ENCODE data around the gene STRN3.

STRN3 gene

DNA sequence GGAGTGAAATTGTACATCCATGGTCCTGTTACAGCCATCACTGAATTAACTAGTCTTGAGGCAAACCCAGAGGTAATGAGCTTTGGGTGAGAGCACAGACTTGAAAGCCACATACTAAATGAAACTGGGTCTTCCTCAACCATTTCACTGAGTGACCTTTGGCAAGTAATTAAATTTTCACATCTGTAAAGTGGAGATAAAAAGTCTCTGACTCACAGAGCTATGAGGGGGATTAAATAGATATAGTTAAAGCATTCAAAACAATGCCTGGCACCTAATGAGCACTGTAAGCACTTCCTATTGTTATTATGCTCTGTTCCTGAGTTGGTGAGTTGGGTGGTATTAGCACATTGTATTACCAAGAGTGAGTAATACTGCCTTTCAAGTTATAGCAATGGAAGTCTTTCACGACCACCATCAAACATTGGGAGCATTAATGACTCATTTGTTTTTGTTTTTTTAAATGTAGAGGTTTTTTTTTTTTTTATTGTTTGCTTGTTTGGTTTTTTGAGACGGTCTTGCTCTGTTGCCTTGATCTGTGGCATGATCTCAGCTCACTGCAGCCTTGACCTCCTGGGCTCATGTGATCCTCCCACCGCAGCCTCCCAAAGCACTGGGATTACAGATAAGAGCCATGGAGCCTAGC lies 12.5 kb upstream of the STRN3 start:
- Histone ChIP-seq H3K27me3 (no peaks in the 10 kb centered on the region), H3K9me3 (no peaks in the 10 kb centered on the region), H3K4me3 (ENCODE audit: low read depth, low read length) (no peak overlapping the region), H3K36me3 (no peaks in the 10 kb centered on the region), H3K4me1 (peaks cover 3% of the 10 kb centered on the region)
- TF ChIP-seq, protein P1, sequence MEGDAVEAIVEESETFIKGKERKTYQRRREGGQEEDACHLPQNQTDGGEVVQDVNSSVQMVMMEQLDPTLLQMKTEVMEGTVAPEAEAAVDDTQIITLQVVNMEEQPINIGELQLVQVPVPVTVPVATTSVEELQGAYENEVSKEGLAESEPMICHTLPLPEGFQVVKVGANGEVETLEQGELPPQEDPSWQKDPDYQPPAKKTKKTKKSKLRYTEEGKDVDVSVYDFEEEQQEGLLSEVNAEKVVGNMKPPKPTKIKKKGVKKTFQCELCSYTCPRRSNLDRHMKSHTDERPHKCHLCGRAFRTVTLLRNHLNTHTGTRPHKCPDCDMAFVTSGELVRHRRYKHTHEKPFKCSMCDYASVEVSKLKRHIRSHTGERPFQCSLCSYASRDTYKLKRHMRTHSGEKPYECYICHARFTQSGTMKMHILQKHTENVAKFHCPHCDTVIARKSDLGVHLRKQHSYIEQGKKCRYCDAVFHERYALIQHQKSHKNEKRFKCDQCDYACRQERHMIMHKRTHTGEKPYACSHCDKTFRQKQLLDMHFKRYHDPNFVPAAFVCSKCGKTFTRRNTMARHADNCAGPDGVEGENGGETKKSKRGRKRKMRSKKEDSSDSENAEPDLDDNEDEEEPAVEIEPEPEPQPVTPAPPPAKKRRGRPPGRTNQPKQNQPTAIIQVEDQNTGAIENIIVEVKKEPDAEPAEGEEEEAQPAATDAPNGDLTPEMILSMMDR (IDR thresholded peaks at IDR 0.05; ENCODE audit: low read depth, low read length), result no peak
- no peak for DNase-seq

DNA sequence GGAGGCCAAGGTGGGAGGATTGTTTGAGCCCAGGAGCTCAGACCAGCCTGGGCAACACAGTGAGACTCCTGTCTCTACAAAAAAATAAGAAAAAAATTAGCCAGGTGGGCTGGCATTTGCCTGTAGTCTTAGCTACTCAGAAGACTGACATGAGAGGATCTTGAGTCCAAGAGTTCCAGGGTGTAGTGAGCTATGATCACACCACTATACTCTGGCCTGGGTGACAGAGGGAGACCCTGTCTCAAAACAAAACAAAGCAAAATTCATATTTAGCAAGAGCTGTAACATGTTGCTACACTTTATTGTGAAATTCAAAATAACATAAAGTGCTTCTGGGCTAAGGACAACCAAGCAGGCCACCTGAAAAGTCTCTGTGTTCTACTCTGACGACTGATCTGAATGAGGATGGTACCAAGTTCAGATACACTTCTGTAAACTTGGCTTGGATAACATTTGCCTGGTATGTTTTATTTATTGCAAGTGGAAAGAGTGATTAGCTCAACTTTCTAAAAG lies 11.6 kb upstream of the STRN3 start:
- Histone ChIP-seq H3K9me3 (no peaks in the 10 kb centered on the region), H3K27me3 (no peaks in the 10 kb centered on the region), H3K4me1 (peaks cover 3% of the 10 kb centered on the region), H3K36me3 (no peaks in the 10 kb centered on the region), H3K4me3 (ENCODE audit: low read depth, low read length) (no peak overlapping the region)
- DNase-seq, result no peak
- TF ChIP-seq, protein P1 (IDR thresholded peaks at IDR 0.05; ENCODE audit: low read depth, low read length), result no peak

DNA sequence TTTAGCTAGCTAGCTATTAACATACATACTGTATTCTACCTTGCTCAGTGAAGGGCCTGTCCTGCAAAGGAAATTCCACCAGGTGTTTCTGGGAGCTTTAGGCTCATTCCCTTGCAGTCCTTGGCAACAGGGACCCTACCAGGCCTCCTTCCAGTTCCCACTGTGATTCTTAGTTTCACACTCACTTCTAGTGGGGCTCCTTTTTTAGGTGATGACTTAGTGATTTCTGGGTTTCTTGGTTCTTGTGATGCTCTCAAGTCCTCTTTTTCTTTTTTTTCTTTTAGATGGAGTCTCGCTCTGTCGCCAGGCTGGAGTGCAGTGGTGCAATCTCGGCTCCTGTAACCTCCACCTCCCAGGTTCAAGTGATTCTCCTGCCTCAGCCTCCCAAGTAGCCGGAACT lies 10.4 kb upstream of the STRN3 start:
- Histone ChIP-seq H3K27me3 (no peaks in the 10 kb centered on the region), H3K9me3 (no peaks in the 10 kb centered on the region), H3K36me3 (no peaks in the 10 kb centered on the region), H3K4me1 (peaks cover 3% of the 10 kb centered on the region), H3K4me3 (ENCODE audit: low read depth, low read length) (no peak overlapping the region)
- TF ChIP-seq, protein P1 (IDR thresholded peaks at IDR 0.05; ENCODE audit: low read depth, low read length), result no peak
- no peak for DNase-seq

DNA sequence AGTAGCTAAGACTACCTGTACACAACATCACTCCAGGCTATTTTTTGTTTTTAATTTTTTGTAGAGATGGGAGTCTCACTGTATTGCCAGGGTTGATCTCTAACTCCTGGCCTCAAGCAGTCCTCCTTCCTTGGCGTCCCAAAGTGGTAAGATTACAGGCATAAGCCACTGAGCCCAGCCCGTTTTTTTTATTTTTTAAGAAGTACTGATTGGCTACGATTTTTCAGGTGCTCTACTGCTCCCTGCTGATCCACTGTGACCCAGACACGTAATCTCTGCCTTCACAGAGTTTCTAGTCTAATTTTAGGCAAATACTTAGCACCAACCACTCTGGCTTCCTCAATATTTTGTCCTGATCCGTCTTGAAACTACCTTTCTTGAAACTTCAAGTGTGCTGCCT lies 4.3 kb upstream of the STRN3 start:
- DNase-seq, result no peak

DNA sequence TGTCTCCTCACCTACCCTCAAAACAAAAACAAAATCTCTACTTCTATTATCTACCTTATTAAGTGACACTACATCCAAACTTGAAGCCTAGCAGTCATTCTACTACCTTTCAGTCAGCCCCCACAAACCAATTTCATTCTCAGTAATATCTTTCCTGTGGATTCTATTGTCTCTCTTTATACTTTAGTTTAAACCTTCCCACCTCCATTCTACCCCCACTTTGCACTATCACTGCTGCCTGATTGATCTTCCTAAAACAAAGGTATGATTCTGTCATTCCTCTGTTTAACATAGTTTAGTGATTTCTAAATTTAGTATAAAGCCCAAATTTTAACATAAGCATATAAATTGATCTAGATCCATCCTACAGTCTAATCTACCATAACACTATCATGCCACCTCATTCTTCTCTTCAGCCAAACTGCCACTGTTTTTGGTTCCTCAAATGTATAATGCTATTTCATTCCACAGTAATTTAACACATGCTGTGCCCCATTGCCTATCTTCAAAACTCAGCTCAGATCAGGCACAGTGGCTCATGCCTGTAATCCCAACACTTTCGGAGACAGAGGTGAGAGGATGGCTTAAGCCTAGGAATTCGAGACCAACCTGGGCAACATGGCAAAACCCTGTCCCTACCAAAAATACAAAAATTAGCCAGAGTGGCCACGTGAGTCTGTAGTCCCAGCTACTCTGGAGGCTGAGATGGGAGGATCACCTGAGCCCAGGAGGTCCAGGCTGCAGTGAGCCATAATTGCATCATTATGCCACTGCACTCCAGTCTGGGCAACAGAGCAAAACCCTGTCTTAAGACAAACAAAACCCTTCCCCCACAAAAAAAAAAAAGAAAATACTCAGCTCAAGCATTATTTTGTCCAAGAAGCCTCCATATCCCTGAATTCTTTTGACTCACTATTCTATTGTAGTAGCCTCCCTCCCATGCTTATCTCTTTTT lies 3.1 kb upstream of the STRN3 start:
- no peak for DNase-seq
- TF ChIP-seq, protein P1 (IDR thresholded peaks at IDR 0.05; ENCODE audit: low read depth, low read length), result no peak
- peaks cover 4% of the 10 kb centered on the region; the same call in 1 of the 2 replicates for H3K36me3 ChIP-seq
- no peaks in the 10 kb centered on the region for H3K27me3 ChIP-seq
- no peaks in the 10 kb centered on the region for H3K9me3 ChIP-seq
- H3K4me3 ChIP-seq (ENCODE audit: low read depth, low read length), result no peak overlapping the region
- no peaks in the 10 kb centered on the region; the same call in 1 of the 2 replicates for H3K4me1 ChIP-seq

More for the DNA sequence above, 4.3 kb upstream of the STRN3 start:
- no peak overlapping the region for H3K4me3 ChIP-seq (ENCODE audit: low read depth, low read length)
- no peaks in the 10 kb centered on the region for H3K9me3 ChIP-seq
- TF ChIP-seq, protein P1 (IDR thresholded peaks at IDR 0.05; ENCODE audit: low read depth, low read length), result no peak
- peaks cover 4% of the 10 kb centered on the region; the same call in 1 of the 2 replicates for H3K36me3 ChIP-seq
- no peaks in the 10 kb centered on the region for H3K27me3 ChIP-seq
- no peaks in the 10 kb centered on the region; the same call in 1 of the 2 replicates for H3K4me1 ChIP-seq

Measured in BE2C (cell line).